Measurements from ENCODE around the gene ATP1B1. TPM values are rescaled to one million over a fixed set of nuclear protein-coding genes. Genes with fewer than 3 reads are reported as not detected.

ATP1B1 gene
- total RNA-seq, 1 experiment from 2014 or later = 40.7 TPM

DNA sequence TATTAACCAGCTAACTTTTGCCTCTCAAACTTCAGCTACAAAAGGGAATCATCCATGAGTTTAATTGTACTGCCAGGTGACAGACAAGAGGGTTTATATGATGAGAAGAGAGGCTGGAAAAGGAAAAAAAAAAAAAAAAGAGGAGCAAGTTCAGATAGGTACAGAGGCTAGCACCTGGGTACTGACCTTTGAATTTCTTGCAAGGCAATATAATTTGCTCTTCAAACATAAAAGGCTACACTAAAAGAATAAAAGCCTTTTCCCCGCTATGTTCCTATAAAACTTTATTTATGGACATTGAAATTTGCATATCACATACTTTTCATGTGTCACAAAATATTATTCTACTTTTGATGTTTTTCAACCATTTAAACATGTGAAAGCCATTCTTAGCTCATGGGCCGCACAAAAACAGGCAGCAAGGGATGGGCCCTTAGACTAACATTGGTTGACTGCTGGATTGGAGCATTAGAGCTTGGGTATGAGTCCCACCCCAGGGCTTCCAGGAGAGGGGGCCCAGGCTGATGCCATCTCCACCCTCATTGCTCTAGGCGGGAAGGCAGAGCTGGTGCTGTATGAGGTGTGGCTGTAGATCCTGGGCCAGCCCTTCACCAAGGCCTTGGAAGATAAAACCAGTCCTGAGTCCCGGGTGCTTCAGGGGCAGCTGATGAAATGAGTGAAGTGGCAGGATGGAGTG lies 44.3 kb downstream of the ATP1B1 start:
- ATAC-seq = no peak
- H3K4me3 Mint-ChIP-seq = no peak overlapping the region
- H3K9me3 Mint-ChIP-seq = no peaks in the 10 kb centered on the region
- H3K27ac Mint-ChIP-seq = no peak overlapping the region
- ChIA-PET CTCF (no interaction called here), POLR2A (no interaction called here)
- H3K27me3 Mint-ChIP-seq (ENCODE audit: low read depth) = no peaks in the 10 kb centered on the region
- no peaks in the 10 kb centered on the region for H3K4me1 Mint-ChIP-seq
- no peaks in the 10 kb centered on the region for H3K36me3 Mint-ChIP-seq
- DNase-seq (ENCODE audit: low spot score) = no peak
- TF ChIP-seq, protein P1, sequence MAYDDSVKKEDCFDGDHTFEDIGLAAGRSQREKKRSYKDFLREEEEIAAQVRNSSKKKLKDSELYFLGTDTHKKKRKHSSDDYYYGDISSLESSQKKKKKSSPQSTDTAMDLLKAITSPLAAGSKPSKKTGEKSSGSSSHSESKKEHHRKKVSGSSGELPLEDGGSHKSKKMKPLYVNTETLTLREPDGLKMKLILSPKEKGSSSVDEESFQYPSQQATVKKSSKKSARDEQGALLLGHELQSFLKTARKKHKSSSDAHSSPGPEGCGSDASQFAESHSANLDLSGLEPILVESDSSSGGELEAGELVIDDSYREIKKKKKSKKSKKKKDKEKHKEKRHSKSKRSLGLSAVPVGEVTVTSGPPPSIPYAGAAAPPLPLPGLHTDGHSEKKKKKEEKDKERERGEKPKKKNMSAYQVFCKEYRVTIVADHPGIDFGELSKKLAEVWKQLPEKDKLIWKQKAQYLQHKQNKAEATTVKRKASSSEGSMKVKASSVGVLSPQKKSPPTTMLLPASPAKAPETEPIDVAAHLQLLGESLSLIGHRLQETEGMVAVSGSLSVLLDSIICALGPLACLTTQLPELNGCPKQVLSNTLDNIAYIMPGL (CRISPR knock-in tag; IDR thresholded peaks at IDR 0.05) = no peak
- TF ChIP-seq, protein P2, sequence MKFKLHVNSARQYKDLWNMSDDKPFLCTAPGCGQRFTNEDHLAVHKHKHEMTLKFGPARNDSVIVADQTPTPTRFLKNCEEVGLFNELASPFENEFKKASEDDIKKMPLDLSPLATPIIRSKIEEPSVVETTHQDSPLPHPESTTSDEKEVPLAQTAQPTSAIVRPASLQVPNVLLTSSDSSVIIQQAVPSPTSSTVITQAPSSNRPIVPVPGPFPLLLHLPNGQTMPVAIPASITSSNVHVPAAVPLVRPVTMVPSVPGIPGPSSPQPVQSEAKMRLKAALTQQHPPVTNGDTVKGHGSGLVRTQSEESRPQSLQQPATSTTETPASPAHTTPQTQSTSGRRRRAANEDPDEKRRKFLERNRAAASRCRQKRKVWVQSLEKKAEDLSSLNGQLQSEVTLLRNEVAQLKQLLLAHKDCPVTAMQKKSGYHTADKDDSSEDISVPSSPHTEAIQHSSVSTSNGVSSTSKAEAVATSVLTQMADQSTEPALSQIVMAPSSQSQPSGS (CRISPR knock-in tag; IDR thresholded peaks at IDR 0.05; ENCODE audit: borderline replicate concordance, low read depth) = no peak
- TF ChIP-seq, protein P3, sequence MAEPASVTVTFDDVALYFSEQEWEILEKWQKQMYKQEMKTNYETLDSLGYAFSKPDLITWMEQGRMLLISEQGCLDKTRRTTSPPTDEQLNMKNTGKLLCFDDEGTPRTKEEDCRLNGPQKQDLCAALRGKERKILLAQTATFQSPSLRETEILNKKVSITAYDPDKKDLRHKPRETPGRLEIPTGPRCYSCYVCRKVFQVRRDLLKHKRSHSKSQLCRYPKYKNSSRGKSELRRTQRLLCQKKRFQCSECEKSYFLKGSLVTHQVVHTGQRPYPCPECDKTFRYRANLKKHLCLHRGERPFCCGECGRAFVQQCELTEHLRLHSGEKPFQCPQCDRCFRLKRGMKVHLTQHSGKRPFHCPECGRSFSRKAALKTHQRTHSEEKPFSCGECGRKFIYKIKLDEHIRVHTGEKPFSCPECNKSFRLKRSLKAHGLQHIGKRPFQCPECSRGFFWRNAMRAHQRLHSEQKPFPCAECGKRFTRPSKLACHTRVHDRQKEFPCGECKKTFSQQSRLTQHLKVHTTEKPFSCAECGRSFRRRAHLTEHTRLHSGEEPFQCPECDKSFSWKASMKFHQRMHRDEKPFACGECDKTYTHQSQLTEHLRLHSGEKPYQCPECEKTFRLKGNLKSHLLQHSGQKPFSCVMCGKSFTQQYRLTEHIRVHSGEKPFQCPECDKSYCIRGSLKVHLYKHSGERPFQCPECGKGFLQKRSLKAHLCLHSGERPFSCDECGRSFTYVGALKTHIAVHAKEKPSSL (CRISPR knock-in tag; conservative IDR thresholded peaks at IDR 0.05) = no peak
- TF ChIP-seq IRF2 (CRISPR knock-in tag; IDR thresholded peaks at IDR 0.05; ENCODE audit: borderline replicate concordance, low read depth) = no peak
- TF ChIP-seq, protein P4, sequence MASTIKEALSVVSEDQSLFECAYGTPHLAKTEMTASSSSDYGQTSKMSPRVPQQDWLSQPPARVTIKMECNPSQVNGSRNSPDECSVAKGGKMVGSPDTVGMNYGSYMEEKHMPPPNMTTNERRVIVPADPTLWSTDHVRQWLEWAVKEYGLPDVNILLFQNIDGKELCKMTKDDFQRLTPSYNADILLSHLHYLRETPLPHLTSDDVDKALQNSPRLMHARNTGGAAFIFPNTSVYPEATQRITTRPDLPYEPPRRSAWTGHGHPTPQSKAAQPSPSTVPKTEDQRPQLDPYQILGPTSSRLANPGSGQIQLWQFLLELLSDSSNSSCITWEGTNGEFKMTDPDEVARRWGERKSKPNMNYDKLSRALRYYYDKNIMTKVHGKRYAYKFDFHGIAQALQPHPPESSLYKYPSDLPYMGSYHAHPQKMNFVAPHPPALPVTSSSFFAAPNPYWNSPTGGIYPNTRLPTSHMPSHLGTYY (CRISPR knock-in tag; IDR thresholded peaks at IDR 0.05) = no peak
- TF ChIP-seq, protein P5, sequence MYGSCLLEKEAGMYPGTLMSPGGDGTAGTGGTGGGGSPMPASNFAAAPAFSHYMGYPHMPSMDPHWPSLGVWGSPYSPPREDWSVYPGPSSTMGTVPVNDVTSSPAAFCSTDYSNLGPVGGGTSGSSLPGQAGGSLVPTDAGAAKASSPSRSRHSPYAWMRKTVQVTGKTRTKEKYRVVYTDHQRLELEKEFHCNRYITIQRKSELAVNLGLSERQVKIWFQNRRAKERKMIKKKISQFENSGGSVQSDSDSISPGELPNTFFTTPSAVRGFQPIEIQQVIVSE (CRISPR knock-in tag; IDR thresholded peaks at IDR 0.05; ENCODE audit: borderline replicate concordance) = no peak
- TF ChIP-seq, protein P6, sequence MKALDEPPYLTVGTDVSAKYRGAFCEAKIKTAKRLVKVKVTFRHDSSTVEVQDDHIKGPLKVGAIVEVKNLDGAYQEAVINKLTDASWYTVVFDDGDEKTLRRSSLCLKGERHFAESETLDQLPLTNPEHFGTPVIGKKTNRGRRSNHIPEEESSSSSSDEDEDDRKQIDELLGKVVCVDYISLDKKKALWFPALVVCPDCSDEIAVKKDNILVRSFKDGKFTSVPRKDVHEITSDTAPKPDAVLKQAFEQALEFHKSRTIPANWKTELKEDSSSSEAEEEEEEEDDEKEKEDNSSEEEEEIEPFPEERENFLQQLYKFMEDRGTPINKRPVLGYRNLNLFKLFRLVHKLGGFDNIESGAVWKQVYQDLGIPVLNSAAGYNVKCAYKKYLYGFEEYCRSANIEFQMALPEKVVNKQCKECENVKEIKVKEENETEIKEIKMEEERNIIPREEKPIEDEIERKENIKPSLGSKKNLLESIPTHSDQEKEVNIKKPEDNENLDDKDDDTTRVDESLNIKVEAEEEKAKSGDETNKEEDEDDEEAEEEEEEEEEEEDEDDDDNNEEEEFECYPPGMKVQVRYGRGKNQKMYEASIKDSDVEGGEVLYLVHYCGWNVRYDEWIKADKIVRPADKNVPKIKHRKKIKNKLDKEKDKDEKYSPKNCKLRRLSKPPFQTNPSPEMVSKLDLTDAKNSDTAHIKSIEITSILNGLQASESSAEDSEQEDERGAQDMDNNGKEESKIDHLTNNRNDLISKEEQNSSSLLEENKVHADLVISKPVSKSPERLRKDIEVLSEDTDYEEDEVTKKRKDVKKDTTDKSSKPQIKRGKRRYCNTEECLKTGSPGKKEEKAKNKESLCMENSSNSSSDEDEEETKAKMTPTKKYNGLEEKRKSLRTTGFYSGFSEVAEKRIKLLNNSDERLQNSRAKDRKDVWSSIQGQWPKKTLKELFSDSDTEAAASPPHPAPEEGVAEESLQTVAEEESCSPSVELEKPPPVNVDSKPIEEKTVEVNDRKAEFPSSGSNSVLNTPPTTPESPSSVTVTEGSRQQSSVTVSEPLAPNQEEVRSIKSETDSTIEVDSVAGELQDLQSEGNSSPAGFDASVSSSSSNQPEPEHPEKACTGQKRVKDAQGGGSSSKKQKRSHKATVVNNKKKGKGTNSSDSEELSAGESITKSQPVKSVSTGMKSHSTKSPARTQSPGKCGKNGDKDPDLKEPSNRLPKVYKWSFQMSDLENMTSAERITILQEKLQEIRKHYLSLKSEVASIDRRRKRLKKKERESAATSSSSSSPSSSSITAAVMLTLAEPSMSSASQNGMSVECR (CRISPR knock-in tag; IDR thresholded peaks at IDR 0.05; ENCODE audit: borderline replicate concordance) = no peak
- TF ChIP-seq NFYB (CRISPR knock-in tag; conservative IDR thresholded peaks at IDR 0.05; ENCODE audit: low read depth) = no peak
- TF ChIP-seq, protein P7, sequence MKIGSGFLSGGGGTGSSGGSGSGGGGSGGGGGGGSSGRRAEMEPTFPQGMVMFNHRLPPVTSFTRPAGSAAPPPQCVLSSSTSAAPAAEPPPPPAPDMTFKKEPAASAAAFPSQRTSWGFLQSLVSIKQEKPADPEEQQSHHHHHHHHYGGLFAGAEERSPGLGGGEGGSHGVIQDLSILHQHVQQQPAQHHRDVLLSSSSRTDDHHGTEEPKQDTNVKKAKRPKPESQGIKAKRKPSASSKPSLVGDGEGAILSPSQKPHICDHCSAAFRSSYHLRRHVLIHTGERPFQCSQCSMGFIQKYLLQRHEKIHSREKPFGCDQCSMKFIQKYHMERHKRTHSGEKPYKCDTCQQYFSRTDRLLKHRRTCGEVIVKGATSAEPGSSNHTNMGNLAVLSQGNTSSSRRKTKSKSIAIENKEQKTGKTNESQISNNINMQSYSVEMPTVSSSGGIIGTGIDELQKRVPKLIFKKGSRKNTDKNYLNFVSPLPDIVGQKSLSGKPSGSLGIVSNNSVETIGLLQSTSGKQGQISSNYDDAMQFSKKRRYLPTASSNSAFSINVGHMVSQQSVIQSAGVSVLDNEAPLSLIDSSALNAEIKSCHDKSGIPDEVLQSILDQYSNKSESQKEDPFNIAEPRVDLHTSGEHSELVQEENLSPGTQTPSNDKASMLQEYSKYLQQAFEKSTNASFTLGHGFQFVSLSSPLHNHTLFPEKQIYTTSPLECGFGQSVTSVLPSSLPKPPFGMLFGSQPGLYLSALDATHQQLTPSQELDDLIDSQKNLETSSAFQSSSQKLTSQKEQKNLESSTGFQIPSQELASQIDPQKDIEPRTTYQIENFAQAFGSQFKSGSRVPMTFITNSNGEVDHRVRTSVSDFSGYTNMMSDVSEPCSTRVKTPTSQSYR (CRISPR knock-in tag; IDR thresholded peaks at IDR 0.05) = no peak
- TF ChIP-seq, protein P8, sequence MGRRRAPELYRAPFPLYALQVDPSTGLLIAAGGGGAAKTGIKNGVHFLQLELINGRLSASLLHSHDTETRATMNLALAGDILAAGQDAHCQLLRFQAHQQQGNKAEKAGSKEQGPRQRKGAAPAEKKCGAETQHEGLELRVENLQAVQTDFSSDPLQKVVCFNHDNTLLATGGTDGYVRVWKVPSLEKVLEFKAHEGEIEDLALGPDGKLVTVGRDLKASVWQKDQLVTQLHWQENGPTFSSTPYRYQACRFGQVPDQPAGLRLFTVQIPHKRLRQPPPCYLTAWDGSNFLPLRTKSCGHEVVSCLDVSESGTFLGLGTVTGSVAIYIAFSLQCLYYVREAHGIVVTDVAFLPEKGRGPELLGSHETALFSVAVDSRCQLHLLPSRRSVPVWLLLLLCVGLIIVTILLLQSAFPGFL (CRISPR knock-in tag; IDR thresholded peaks at IDR 0.05; ENCODE audit: borderline replicate concordance) = no peak
- TF ChIP-seq, protein P9, sequence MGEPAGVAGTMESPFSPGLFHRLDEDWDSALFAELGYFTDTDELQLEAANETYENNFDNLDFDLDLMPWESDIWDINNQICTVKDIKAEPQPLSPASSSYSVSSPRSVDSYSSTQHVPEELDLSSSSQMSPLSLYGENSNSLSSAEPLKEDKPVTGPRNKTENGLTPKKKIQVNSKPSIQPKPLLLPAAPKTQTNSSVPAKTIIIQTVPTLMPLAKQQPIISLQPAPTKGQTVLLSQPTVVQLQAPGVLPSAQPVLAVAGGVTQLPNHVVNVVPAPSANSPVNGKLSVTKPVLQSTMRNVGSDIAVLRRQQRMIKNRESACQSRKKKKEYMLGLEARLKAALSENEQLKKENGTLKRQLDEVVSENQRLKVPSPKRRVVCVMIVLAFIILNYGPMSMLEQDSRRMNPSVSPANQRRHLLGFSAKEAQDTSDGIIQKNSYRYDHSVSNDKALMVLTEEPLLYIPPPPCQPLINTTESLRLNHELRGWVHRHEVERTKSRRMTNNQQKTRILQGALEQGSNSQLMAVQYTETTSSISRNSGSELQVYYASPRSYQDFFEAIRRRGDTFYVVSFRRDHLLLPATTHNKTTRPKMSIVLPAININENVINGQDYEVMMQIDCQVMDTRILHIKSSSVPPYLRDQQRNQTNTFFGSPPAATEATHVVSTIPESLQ (CRISPR knock-in tag; IDR thresholded peaks at IDR 0.05) = no peak
- TF ChIP-seq TCF7 (CRISPR knock-in tag; IDR thresholded peaks at IDR 0.05; ENCODE audit: low read depth) = no peak
- TF ChIP-seq FOXJ3 (CRISPR knock-in tag; IDR thresholded peaks at IDR 0.05; ENCODE audit: borderline replicate concordance) = no peak
- no peak for TF ChIP-seq MXD4 (CRISPR knock-in tag; IDR thresholded peaks at IDR 0.05; ENCODE audit: borderline replicate concordance)
- TF ChIP-seq ELF4 (CRISPR knock-in tag; IDR thresholded peaks at IDR 0.05; ENCODE audit: low read depth) = no peak

Data from WTC11 (cell line).